WTC11 (cell line): ENCODE data around the gene PBX3. TPM values are rescaled to one million over a fixed set of nuclear protein-coding genes. Genes with fewer than 3 reads are reported as not detected.

Experiments
- ATAC-seq: fragments of 200-7000 bp; cut with Tn5 transposase; 2 replicates; pipeline ENCODE4 v1.10.0; 2021; ENCODE audit warnings: mild to moderate bottlenecking, moderate library complexity
- CTCF ChIA-PET: fragments of 300-600 bp; sonication (Branson Sonifier 250); formaldehyde crosslinking; loops from one replicate; lab custom pipeline; 2021; ENCODE audit warnings: antibody characterized with exemption; lab: Charles Lee
- POLR2A ChIA-PET: fragments of 350-600 bp; sonication (Branson Sonifier 250); formaldehyde crosslinking; loops from one replicate; lab custom pipeline; 2021; ENCODE audit warnings: antibody characterized with exemption; lab: Charles Lee
- DNase-seq: peaks from one replicate; pipeline ENCODE4 v3.0.0; 2021; ENCODE audit warnings: low spot score
- H3K27ac Mint-ChIP-seq: 2 replicates; pipeline ENCODE4 v1.8.0; 2021; ENCODE audit warnings: mixed read lengths
- H3K27me3 Mint-ChIP-seq: 2 replicates; pipeline ENCODE4 v1.8.0; 2021; ENCODE audit warnings: low read depth, mild to moderate bottlenecking, moderate library complexity, mixed read lengths
- H3K36me3 Mint-ChIP-seq: 2 replicates; pipeline ENCODE4 v1.8.0; 2021; ENCODE audit warnings: mixed read lengths
- H3K4me1 Mint-ChIP-seq: 2 replicates; pipeline ENCODE4 v1.8.0; 2022; ENCODE audit warnings: mixed read lengths
- H3K4me3 Mint-ChIP-seq: 2 replicates; pipeline ENCODE4 v1.8.0; 2021; ENCODE audit warnings: mild to moderate bottlenecking, moderate library complexity, mixed read lengths
- H3K9me3 Mint-ChIP-seq: 2 replicates; pipeline ENCODE4 v1.8.0; 2021; ENCODE audit warnings: mixed read lengths
- CREB1 ChIP-seq: sonication (generic); formaldehyde crosslinking; IDR thresholded peaks from 2 replicates; pipeline ENCODE4 v1.8.0; 2023; ENCODE audit warnings: mild to moderate bottlenecking, missing genetic modification reagents
- CREM ChIP-seq: sonication (generic); formaldehyde crosslinking; IDR thresholded peaks from 2 replicates; pipeline ENCODE4 v1.8.1; 2022; ENCODE audit warnings: mild to moderate bottlenecking, missing genetic modification reagents, moderate library complexity
- ELF4 ChIP-seq: sonication (generic); formaldehyde crosslinking; IDR thresholded peaks from 2 replicates; pipeline ENCODE4 v1.8.1; 2022; ENCODE audit warnings: low read depth, mild to moderate bottlenecking, moderate library complexity, missing genetic modification reagents
- GTF2I ChIP-seq: fragments of 250-450 bp; sonication (Bioruptor Pico); conservative IDR thresholded peaks from 2 replicates; pipeline ENCODE4 v1.4.0; 2021; ENCODE audit warnings: mild to moderate bottlenecking
- IRF2 ChIP-seq: sonication (generic); formaldehyde crosslinking; IDR thresholded peaks from 2 replicates; pipeline ENCODE4 v1.8.0; 2022; ENCODE audit warnings: low read depth, missing genetic modification reagents, borderline replicate concordance
- NFE2L1 ChIP-seq: sonication (generic); formaldehyde crosslinking; IDR thresholded peaks from 2 replicates; pipeline ENCODE4 v1.8.1; 2023; ENCODE audit warnings: missing genetic modification reagents
- NR1H2 ChIP-seq: sonication (generic); formaldehyde crosslinking; IDR thresholded peaks from 2 replicates; pipeline ENCODE4 v1.9.0; 2021; ENCODE audit warnings: mild to moderate bottlenecking, moderate library complexity, missing genetic modification reagents
- PRRX2 ChIP-seq: fragments of 250-450 bp; sonication (Bioruptor Pico); IDR thresholded peaks from 2 replicates; pipeline ENCODE4 v1.8.0; 2021; ENCODE audit warnings: mild to moderate bottlenecking
- RELA ChIP-seq: sonication (generic); formaldehyde crosslinking; IDR thresholded peaks from 2 replicates; pipeline ENCODE4 v1.8.1; 2022; ENCODE audit warnings: missing genetic modification reagents, mild to moderate bottlenecking, borderline replicate concordance
- SOX15 ChIP-seq: fragments of 250-450 bp; sonication (Bioruptor Pico); IDR thresholded peaks from 2 replicates; pipeline ENCODE4 v1.9.0; 2021; ENCODE audit warnings: mild to moderate bottlenecking
- TEAD4 ChIP-seq: sonication (generic); formaldehyde crosslinking; IDR thresholded peaks from 2 replicates; pipeline ENCODE4 v1.8.0; 2022; ENCODE audit warnings: mild to moderate bottlenecking, missing genetic modification reagents
- ZNF219 ChIP-seq: sonication (generic); formaldehyde crosslinking; IDR thresholded peaks from 2 replicates; pipeline ENCODE4 v1.8.0; 2023; ENCODE audit warnings: missing genetic modification reagents, mild to moderate bottlenecking, borderline replicate concordance
- ZNF671 ChIP-seq: fragments of 250-450 bp; sonication (Bioruptor Pico); IDR thresholded peaks from 2 replicates; pipeline ENCODE4 v1.8.0; 2021; ENCODE audit warnings: mild to moderate bottlenecking
- total RNA-seq: library from RNA; stranded (reverse); gene quantifications from 3 replicates; pipeline ENCODE4 v1.2.3, GENCODE V29; 2021
- TF ChIP-seq, protein P1 (sequence below): sonication (generic); formaldehyde crosslinking; IDR thresholded peaks from 2 replicates; pipeline ENCODE4 v1.8.1; 2022; ENCODE audit warnings: mild to moderate bottlenecking, missing genetic modification reagents, moderate library complexity, borderline replicate concordance
- TF ChIP-seq, protein P2 (sequence below): sonication (generic); formaldehyde crosslinking; IDR thresholded peaks from 2 replicates; pipeline ENCODE4 v1.8.1; 2022; ENCODE audit warnings: low read depth, mild to moderate bottlenecking, moderate library complexity, missing genetic modification reagents, borderline replicate concordance
- TF ChIP-seq, protein P3 (sequence below): fragments of 250-450 bp; sonication (Bioruptor Pico); conservative IDR thresholded peaks from 2 replicates; pipeline ENCODE4 v1.9.0; 2021; ENCODE audit warnings: mild to moderate bottlenecking
- TF ChIP-seq, protein P4 (sequence below): sonication (generic); formaldehyde crosslinking; IDR thresholded peaks from 2 replicates; pipeline ENCODE4 v1.8.1; 2022; ENCODE audit warnings: mild to moderate bottlenecking, moderate library complexity, missing genetic modification reagents
- TF ChIP-seq, protein P5 (sequence below): sonication (generic); formaldehyde crosslinking; IDR thresholded peaks from 2 replicates; pipeline ENCODE4 v1.8.0; 2023; ENCODE audit warnings: mild to moderate bottlenecking, missing genetic modification reagents
- TF ChIP-seq, protein P6 (sequence below): sonication (generic); formaldehyde crosslinking; conservative IDR thresholded peaks from 2 replicates; pipeline ENCODE4 v1.8.1; 2022; ENCODE audit warnings: mild to moderate bottlenecking, missing genetic modification reagents
- TF ChIP-seq, protein P7 (sequence below): fragments of 200-600 bp; IDR thresholded peaks from 2 replicates; pipeline ENCODE4 v1.8.0; 2022; ENCODE audit warnings: antibody characterized with exemption

Gene PBX3
- total RNA-seq, 1 experiment from 2014 or later: 48.5 TPM

DNA sequence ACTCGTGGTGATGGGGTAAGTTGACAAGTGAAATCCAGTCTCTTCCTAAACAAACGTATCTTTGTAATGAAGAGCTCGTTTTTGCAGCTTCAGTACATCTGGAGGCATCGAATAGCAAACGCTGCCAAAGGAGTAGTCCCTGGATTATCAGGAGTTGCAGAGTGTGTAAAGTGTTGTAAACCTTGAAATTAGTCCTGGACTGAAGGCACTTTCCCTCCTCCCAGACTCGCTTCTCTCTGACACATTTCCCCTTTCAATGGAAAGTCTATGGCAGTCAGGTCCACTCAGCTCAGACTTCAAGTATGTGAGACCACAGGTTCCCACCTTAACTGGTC lies 1.5 kb upstream of the PBX3 start (continued):
- TF ChIP-seq, protein P1, sequence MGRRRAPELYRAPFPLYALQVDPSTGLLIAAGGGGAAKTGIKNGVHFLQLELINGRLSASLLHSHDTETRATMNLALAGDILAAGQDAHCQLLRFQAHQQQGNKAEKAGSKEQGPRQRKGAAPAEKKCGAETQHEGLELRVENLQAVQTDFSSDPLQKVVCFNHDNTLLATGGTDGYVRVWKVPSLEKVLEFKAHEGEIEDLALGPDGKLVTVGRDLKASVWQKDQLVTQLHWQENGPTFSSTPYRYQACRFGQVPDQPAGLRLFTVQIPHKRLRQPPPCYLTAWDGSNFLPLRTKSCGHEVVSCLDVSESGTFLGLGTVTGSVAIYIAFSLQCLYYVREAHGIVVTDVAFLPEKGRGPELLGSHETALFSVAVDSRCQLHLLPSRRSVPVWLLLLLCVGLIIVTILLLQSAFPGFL (CRISPR knock-in tag): no peak
- TF ChIP-seq, protein P2, sequence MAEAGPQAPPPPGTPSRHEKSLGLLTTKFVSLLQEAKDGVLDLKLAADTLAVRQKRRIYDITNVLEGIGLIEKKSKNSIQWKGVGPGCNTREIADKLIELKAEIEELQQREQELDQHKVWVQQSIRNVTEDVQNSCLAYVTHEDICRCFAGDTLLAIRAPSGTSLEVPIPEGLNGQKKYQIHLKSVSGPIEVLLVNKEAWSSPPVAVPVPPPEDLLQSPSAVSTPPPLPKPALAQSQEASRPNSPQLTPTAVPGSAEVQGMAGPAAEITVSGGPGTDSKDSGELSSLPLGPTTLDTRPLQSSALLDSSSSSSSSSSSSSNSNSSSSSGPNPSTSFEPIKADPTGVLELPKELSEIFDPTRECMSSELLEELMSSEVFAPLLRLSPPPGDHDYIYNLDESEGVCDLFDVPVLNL (CRISPR knock-in tag): no peak
- TF ChIP-seq, protein P3, sequence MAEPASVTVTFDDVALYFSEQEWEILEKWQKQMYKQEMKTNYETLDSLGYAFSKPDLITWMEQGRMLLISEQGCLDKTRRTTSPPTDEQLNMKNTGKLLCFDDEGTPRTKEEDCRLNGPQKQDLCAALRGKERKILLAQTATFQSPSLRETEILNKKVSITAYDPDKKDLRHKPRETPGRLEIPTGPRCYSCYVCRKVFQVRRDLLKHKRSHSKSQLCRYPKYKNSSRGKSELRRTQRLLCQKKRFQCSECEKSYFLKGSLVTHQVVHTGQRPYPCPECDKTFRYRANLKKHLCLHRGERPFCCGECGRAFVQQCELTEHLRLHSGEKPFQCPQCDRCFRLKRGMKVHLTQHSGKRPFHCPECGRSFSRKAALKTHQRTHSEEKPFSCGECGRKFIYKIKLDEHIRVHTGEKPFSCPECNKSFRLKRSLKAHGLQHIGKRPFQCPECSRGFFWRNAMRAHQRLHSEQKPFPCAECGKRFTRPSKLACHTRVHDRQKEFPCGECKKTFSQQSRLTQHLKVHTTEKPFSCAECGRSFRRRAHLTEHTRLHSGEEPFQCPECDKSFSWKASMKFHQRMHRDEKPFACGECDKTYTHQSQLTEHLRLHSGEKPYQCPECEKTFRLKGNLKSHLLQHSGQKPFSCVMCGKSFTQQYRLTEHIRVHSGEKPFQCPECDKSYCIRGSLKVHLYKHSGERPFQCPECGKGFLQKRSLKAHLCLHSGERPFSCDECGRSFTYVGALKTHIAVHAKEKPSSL (CRISPR knock-in tag): no peak
- TF ChIP-seq CREM: no peak
- no peak for TF ChIP-seq RELA (CRISPR knock-in tag)
- TF ChIP-seq, protein P4, sequence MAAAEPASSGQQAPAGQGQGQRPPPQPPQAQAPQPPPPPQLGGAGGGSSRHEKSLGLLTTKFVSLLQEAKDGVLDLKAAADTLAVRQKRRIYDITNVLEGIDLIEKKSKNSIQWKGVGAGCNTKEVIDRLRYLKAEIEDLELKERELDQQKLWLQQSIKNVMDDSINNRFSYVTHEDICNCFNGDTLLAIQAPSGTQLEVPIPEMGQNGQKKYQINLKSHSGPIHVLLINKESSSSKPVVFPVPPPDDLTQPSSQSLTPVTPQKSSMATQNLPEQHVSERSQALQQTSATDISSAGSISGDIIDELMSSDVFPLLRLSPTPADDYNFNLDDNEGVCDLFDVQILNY: no peak

DNA sequence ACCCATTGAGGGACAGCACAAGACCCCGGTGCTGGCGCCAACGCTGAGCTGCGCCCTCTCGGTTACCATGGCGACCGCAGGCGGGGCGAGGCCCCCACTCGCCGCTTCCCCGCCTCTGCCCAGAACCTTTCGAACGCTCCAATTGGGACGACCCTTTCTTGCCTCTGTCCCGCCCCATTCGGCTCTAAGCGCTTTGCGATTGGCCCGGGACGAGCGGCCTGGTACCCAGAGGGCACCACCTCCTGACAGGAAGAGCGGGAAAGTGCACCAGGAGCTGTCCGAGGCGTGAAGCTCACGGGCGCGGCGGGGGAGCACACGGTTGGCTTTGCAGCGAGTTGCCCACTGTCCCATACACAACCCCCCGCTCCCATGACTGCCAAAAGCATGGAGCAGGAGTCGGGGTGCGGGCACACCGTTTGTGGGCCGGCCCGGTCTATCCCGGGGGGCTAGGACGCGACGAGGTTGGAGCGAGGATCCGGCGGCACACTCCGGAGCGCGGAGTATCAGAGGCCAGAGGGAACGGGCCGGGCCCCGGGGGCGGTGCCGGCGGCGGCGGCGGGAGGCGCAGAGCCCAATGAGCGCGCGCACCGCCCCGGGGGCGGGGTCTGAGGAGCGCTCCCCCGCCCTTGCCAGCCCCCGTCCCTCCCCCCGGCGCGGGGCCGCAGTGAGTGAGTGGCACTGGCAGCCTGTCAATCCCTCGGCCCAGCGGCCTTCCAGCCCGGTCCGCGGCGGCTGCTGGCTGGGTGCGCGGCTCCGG lies 978 bp upstream of the PBX3 start:
- peaks cover 23% of the 10 kb centered on the region for H3K27me3 Mint-ChIP-seq
- DNase-seq (peak; percentile 98), ATAC-seq (peak; percentile 92)
- no peaks in the 10 kb centered on the region for H3K9me3 Mint-ChIP-seq
- ChIA-PET POLR2A (interaction anchor here (0.5 to 1.0 kb wide), 3 partner anchors 10 to 764 kb away, joined by 3 to 4 read pairs (median 4); no protein-coding TSS in a partner anchor), CTCF (interaction anchor here (0.5 to 1.8 kb wide), 6 partner anchors 11 to 603 kb away, joined by 3 to 7 read pairs (median 4); partner anchors contain the start of genes MAPKAP1 and SCAI)
- H3K4me1 Mint-ChIP-seq: peaks cover 37% of the 10 kb centered on the region
- H3K36me3 Mint-ChIP-seq: peaks cover 8% of the 10 kb centered on the region
- H3K27ac Mint-ChIP-seq: peak overlapping the region; percentile 96
- H3K4me3 Mint-ChIP-seq: peak overlapping the region; percentile 79
- no peak for TF ChIP-seq ZNF671 (CRISPR knock-in tag)
- TF ChIP-seq, protein P3 (CRISPR knock-in tag): no peak
- TF ChIP-seq, protein P5, sequence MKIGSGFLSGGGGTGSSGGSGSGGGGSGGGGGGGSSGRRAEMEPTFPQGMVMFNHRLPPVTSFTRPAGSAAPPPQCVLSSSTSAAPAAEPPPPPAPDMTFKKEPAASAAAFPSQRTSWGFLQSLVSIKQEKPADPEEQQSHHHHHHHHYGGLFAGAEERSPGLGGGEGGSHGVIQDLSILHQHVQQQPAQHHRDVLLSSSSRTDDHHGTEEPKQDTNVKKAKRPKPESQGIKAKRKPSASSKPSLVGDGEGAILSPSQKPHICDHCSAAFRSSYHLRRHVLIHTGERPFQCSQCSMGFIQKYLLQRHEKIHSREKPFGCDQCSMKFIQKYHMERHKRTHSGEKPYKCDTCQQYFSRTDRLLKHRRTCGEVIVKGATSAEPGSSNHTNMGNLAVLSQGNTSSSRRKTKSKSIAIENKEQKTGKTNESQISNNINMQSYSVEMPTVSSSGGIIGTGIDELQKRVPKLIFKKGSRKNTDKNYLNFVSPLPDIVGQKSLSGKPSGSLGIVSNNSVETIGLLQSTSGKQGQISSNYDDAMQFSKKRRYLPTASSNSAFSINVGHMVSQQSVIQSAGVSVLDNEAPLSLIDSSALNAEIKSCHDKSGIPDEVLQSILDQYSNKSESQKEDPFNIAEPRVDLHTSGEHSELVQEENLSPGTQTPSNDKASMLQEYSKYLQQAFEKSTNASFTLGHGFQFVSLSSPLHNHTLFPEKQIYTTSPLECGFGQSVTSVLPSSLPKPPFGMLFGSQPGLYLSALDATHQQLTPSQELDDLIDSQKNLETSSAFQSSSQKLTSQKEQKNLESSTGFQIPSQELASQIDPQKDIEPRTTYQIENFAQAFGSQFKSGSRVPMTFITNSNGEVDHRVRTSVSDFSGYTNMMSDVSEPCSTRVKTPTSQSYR (CRISPR knock-in tag): peak; percentile 98
- TF ChIP-seq, protein P6, sequence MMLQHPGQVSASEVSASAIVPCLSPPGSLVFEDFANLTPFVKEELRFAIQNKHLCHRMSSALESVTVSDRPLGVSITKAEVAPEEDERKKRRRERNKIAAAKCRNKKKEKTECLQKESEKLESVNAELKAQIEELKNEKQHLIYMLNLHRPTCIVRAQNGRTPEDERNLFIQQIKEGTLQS (CRISPR knock-in tag): peak; percentile 78; the same call in 1 of the 2 replicates
- TF ChIP-seq ELF4: no peak; the same call in 1 of the 2 replicates
- no peak for TF ChIP-seq SOX15
- TF ChIP-seq NR1H2 (CRISPR knock-in tag): no peak
- TF ChIP-seq GTF2I (CRISPR knock-in tag): no peak
- TF ChIP-seq ZNF219 (CRISPR knock-in tag): 0 out of 2 replicates have a peak, but pooled peaks have one; percentile 56
- 0 out of 2 replicates have a peak, but pooled peaks have one; percentile 77 for TF ChIP-seq IRF2 (CRISPR knock-in tag)
- TF ChIP-seq, protein P7, sequence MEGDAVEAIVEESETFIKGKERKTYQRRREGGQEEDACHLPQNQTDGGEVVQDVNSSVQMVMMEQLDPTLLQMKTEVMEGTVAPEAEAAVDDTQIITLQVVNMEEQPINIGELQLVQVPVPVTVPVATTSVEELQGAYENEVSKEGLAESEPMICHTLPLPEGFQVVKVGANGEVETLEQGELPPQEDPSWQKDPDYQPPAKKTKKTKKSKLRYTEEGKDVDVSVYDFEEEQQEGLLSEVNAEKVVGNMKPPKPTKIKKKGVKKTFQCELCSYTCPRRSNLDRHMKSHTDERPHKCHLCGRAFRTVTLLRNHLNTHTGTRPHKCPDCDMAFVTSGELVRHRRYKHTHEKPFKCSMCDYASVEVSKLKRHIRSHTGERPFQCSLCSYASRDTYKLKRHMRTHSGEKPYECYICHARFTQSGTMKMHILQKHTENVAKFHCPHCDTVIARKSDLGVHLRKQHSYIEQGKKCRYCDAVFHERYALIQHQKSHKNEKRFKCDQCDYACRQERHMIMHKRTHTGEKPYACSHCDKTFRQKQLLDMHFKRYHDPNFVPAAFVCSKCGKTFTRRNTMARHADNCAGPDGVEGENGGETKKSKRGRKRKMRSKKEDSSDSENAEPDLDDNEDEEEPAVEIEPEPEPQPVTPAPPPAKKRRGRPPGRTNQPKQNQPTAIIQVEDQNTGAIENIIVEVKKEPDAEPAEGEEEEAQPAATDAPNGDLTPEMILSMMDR: no peak
- no peak for TF ChIP-seq PRRX2 (CRISPR knock-in tag)
- no peak for TF ChIP-seq TEAD4
- peak; percentile 94 for TF ChIP-seq CREB1 (CRISPR knock-in tag)
- TF ChIP-seq CREM: peak; percentile 85
- peak; percentile 99 for TF ChIP-seq NFE2L1 (CRISPR knock-in tag)
